GM08714 (cell line): Measurements from ENCODE around the gene GABRR2.

Experiments
- H3K4me3 ChIP-seq: fragments of 200-500 bp; sonication (Bioruptor generic); 2 replicates; pipeline ENCODE4 v1.5.1; 2014; ENCODE audit warnings: mild to moderate bottlenecking, low read length, inconsistent platforms
- ZNF274 ChIP-seq: IDR thresholded peaks from 2 replicates; pipeline ENCODE4 v1.6.1; 2012; ENCODE audit warnings: mild to moderate bottlenecking, low read depth, low read length

GABRR2 gene

DNA sequence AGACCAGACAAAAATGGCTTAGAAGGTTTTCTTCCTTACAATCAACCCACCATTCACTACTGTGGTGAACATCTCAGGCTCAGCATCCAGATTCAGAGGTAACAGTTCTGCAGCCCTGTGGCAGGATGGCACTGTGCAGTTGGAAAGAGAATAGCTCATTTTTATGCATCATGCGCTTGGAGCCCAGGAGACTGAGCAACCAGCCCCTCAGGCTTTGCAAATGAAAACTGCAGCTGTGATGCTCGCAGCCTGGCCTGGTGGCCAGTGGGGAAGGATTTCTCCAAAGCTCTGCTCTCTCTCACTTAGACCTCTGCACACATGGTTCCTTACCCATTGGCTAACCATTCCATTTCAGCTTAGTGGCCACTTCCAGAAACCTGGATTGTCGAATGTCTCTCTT is 45.8 kb downstream of the GABRR2 start:
- no peak for TF ChIP-seq ZNF274
- H3K4me3 ChIP-seq = no peak overlapping the region

DNA sequence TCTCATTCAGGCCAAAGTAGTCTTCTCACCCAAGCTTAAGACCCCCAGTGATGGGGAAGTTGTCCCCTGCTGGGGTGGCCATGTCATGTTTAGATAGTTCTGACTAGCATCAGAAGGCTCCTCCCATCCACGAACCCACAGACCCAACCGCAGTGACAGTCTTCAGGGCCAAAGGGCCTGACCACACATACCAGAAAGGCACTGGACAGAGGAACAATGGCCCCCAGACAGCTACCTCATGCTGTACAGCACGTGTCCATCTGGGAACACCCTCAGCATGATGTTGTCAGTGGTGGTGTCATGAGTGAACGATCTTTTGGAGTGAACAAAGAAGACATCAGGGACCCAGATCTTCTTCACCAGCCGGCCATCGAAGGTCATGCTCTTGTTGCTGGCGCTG is 46.3 kb downstream of the GABRR2 start:
- no peak for TF ChIP-seq ZNF274
- no peak overlapping the region for H3K4me3 ChIP-seq

- no peak for TF ChIP-seq ZNF274
- H3K4me3 ChIP-seq = no peak overlapping the region
These were observed 47.2 kb downstream of the GABRR2 start for GRCh38 chr6:89267918-89268317.

DNA sequence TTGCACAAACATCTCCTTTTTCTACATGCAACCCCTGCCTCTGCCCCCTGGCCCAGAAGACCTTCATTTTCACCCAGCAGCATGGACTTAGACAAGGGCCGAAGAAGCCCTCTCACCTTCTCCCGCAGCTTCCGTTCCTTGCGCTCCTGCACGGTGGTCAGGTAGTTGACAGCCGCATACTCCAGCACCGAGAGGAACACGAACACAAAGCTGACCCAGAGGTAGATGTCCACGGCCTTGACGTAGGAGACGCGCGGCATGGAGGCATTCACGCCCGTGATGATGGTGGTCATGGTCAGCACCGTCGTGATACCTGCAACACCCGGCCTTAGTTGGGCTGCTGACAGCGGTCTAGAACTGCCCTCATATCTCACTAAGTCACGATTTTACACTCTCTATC is 50.8 kb downstream of the GABRR2 start:
- no peak overlapping the region for H3K4me3 ChIP-seq
- no peak for TF ChIP-seq ZNF274

DNA sequence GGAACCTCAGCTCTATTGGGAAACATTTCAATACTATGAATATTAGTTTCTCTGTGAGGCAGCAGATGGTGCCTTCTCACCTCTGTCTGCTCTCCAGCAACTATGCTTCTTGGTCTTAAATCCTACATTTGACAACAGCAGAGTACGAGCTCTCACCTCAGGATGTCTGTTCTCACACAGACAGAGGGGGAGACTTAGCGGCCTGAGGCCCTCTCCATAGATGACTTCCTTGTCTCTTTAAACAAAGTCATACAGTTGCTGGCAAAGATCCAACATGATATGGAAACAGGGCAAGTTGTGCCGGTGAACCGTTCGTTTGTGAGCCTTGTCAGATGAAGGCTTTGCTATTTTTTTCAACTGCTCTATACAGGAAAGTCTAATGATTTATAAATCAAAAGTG is 54.3 kb downstream of the GABRR2 start:
- TF ChIP-seq ZNF274 = no peak
- no peak overlapping the region for H3K4me3 ChIP-seq

GRCh38 chr6:89260310-89260709 is 54.8 kb downstream of the GABRR2 start:
- H3K4me3 ChIP-seq = no peak overlapping the region
- no peak for TF ChIP-seq ZNF274

- no peak for TF ChIP-seq ZNF274
- H3K4me3 ChIP-seq = no peak overlapping the region
These were observed 56.2 kb downstream of the GABRR2 start for GRCh38 chr6:89258912-89259311.

DNA sequence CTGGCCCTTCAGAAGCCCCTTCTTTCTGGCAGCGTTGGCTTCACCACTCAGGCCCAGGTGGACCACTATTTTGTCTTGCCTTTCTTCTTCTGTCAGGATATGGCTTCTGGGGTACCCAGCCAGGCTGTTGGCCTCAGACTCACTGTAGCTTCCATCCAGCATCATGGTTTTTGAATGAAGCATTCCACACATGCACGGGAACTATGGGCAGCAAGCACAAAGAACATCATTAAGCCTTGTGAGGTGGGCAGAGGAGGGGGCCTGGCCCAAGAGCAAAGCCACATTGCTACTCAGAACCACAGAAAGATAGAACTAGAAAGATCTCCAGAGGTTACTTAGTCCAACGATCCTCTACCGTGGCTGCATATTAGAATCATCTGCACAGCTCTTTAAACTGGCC is 57.3 kb downstream of the GABRR2 start:
- H3K4me3 ChIP-seq = no peak overlapping the region

DNA sequence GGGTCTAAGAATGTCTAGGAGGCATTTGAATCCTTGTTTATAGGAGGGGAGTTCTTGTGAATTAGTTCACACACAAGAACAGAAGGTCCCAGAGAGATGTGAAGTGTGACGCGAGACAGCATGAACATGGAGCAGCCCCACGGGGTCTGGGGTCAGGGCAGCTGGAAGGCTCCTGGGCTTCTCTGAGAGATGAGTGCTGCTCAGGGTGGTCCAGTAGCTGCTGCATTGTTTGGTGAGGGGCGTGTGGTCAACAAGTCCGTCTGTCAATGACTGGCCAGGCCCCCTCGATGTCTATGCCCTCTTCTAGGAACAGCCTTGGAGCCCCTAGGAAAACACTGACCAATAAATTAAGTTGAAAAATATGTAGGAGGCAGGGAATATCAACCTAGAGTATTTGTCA is 57.8 kb downstream of the GABRR2 start:
- TF ChIP-seq ZNF274 = no peak

More for the DNA sequence above, 57.3 kb downstream of the GABRR2 start:
- TF ChIP-seq ZNF274 = no peak

GRCh38 chr6:89255417-89255816 is 59.7 kb downstream of the GABRR2 start:
- TF ChIP-seq ZNF274 = no peak
- no peak overlapping the region for H3K4me3 ChIP-seq

More for the DNA sequence above, 57.8 kb downstream of the GABRR2 start:
- no peak overlapping the region for H3K4me3 ChIP-seq

GRCh38 chr6:89254569-89254968 is 60.5 kb downstream of the GABRR2 start:
- no peak for TF ChIP-seq ZNF274
- H3K4me3 ChIP-seq = no peak overlapping the region

GRCh38 chr6:89252907-89253306 is 62.2 kb downstream of the GABRR2 start:
- no peak overlapping the region for H3K4me3 ChIP-seq
- TF ChIP-seq ZNF274 = no peak

DNA sequence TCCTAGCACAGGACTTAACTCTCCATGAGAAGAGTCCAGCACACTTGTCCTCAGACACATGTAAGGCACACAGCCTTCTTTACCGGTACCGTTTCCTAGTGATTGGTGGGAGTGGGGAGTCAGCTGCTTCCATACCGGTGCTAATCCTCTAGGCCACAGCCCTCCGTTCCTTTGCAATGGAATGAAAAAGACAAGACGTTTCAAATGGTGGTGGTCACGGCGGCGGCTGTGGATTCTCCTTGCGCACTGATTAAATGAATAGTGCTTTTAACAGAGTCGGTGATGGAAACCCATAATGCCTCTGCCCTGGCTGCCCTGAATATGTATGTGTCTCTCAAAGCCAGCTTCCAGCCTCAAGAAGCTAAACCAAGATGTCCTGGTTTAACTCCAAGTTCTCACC is 63.1 kb downstream of the GABRR2 start:
- H3K4me3 ChIP-seq = no peak overlapping the region
- TF ChIP-seq ZNF274 = no peak

DNA sequence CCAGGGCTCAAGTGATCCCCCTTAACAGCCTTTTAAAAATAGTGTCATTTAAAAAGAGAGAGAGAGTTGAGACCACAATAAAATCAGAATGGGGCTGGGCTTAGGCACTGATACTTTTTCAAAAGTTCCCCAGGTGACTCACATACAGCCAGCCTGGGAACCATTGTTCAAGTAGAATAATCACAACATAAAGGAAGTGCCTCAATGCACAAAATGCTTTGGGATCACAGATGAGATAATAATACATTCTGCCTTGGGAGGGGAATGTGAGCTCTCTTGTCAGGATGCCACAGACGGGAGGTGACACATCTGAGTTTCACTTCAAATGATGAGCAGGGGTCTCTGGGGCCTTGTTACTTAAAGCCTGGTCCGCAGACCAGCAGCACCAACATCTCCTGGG is 63.9 kb downstream of the GABRR2 start:
- no peak for TF ChIP-seq ZNF274
- no peak overlapping the region for H3K4me3 ChIP-seq

GRCh38 chr6:89250239-89250638 is 64.9 kb downstream of the GABRR2 start:
- TF ChIP-seq ZNF274 = no peak
- H3K4me3 ChIP-seq = no peak overlapping the region

DNA sequence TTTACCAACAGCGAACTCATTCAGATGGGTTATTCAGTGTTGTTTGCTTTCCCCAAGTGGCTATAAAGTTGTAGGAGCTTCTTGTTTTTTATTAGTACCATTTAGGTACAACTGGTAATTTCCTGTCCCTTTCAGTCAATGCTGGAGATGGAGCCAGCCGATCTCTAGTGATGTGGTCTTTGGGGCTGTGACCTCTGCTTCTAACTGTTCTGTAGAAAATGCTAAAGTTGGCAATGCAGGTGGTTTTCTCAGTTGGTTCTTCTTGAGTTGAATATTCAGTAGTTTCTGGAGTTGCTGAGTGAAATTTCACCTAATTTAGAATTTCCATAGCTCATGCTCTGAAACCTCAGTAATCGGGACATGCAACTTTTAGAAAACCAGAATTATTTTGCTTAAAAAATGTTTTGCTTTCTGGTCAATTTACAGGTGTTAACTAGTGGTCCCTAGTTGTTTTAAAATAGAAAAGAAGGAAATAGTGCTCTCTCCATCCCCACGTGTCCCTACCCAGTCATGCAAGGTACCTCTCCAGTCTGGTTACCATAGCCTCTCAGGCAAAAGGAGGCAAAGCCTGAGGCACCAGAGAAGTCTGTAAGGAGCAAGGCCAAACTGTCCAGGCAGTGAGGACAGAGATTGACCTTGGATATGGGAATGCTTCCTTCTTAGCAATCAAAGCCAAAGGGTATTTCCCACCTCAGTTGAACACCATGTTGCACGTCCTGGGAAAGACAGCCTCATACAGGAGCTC is 70.7 kb downstream of the GABRR2 start:
- no peak for TF ChIP-seq ZNF274
- H3K4me3 ChIP-seq = no peak overlapping the region
